8988T (cell line): ENCODE measurements around the gene REXO1.
"Not testable (repeated sequence)": the region's sequence is repeated elsewhere in the genome, so short reads cannot be mapped to it uniquely, and the experiment has no call there.

ENCODE experiments used
- DNase-seq: peaks from one replicate; pipeline ENCODE4 v3.0.0; 2011

REXO1 gene

GRCh38 chr19:1876496-1877279 lies 28.4 kb upstream of the REXO1 start:
- not testable (repeated sequence) for DNase-seq

GRCh38 chr19:1875646-1876495 lies 27.6 kb upstream of the REXO1 start:
- DNase-seq, result peak; percentile 84

- not testable (repeated sequence) for DNase-seq
These were observed 27.0 kb upstream of the REXO1 start for GRCh38 chr19:1875265-1875645.

GRCh38 chr19:1874554-1875185 lies 26.4 kb upstream of the REXO1 start:
- DNase-seq, result no peak

- DNase-seq, result no peak
These were observed 25.5 kb upstream of the REXO1 start for GRCh38 chr19:1873524-1874473.

- no peak for DNase-seq
These were observed 24.7 kb upstream of the REXO1 start for GRCh38 chr19:1872807-1873523.

GRCh38 chr19:1871630-1872029 lies 23.3 kb upstream of the REXO1 start:
- DNase-seq, result no peak

GRCh38 chr19:1871140-1871597 lies 22.9 kb upstream of the REXO1 start:
- no peak for DNase-seq

GRCh38 chr19:1868971-1869370 lies 20.7 kb upstream of the REXO1 start:
- DNase-seq, result no peak

- no peak for DNase-seq
These were observed 19.1 kb upstream of the REXO1 start for GRCh38 chr19:1867349-1867724.

GRCh38 chr19:1866693-1867348 lies 18.5 kb upstream of the REXO1 start:
- DNase-seq, result no peak

- DNase-seq, result no peak
These were observed 17.1 kb upstream of the REXO1 start for GRCh38 chr19:1865172-1866010.

GRCh38 chr19:1864480-1865171 lies 16.3 kb upstream of the REXO1 start:
- DNase-seq, result peak; percentile 88

GRCh38 chr19:1863638-1864479 lies 15.6 kb upstream of the REXO1 start:
- DNase-seq, result peak; percentile 97

GRCh38 chr19:1863328-1863637 lies 15.0 kb upstream of the REXO1 start, which contains the start of gene KLF16:
KLF16 (minus strand) TSS chr19:1863579; CDS start chr19:1863497, 82 bp downstream.
- DNase-seq, result no peak

- DNase-seq, result peak; percentile 81
These were observed 14.4 kb upstream of the REXO1 start for GRCh38 chr19:1862424-1863327.

GRCh38 chr19:1862068-1862423 lies 13.8 kb upstream of the REXO1 start:
- DNase-seq, result no peak

- DNase-seq, result no peak
These were observed 13.3 kb upstream of the REXO1 start for GRCh38 chr19:1861599-1862031.
